AML-193 (cell line): ENCODE measurements around the gene EPN3.
A peak's percentile ranks its signal among the peaks of the same experiment; 100 is the strongest.

Experiments
- DNase-seq, 2 experiments: peaks; one replicate each; lab custom pipeline; 2025; lab: John Stamatoyannopoulos, UW

EPN3 gene

GRCh38 chr17:50532452-50533024 is at the start of gene EPN3:
Gene EPN3, plus strand, starts transcription at chr17:50532735. Its CDS starts 3,822 bp downstream, at chr17:50536557.
- DNase-seq = no peak

- no peak for DNase-seq
Measured at GRCh38 chr17:50483266-50483665, 49.3 kb upstream of the EPN3 start.

GRCh38 chr17:50484386-50485155 is 48.0 kb upstream of the EPN3 start:
- no peak for DNase-seq

- DNase-seq = no peak
Measured at GRCh38 chr17:50487213-50488096, 45.1 kb upstream of the EPN3 start.

GRCh38 chr17:50488880-50489279 is 43.7 kb upstream of the EPN3 start:
- no peak for DNase-seq

- DNase-seq = no peak
Measured at GRCh38 chr17:50491505-50491904, 41.0 kb upstream of the EPN3 start.

- DNase-seq = no peak
Measured at GRCh38 chr17:50492214-50492613, 40.3 kb upstream of the EPN3 start.

GRCh38 chr17:50493744-50494143 is 38.8 kb upstream of the EPN3 start:
- no peak for DNase-seq

GRCh38 chr17:50495217-50495823 is 37.2 kb upstream of the EPN3 start:
- no peak for DNase-seq

GRCh38 chr17:50495918-50496317 is 36.6 kb upstream of the EPN3 start:
- no peak for DNase-seq

GRCh38 chr17:50498021-50498874 is 34.3 kb upstream of the EPN3 start:
- no peak for DNase-seq

GRCh38 chr17:50499270-50499669 is 33.3 kb upstream of the EPN3 start:
- no peak for DNase-seq

- DNase-seq = no peak
Measured at GRCh38 chr17:50499721-50500120, 32.8 kb upstream of the EPN3 start.

GRCh38 chr17:50501054-50501453 is 31.5 kb upstream of the EPN3 start:
- DNase-seq = peak; percentile 35 to 44

- no peak for DNase-seq
Measured at GRCh38 chr17:50502301-50502990, 30.1 kb upstream of the EPN3 start.

- DNase-seq = no peak
Measured at GRCh38 chr17:50505591-50506130, 26.9 kb upstream of the EPN3 start.

GRCh38 chr17:50506298-50506697 is 26.2 kb upstream of the EPN3 start:
- DNase-seq = no peak

GRCh38 chr17:50507871-50508572 is 24.5 kb upstream of the EPN3 start, which contains the start of gene MYCBPAP:
Gene MYCBPAP, plus strand, starts transcription at chr17:50508439. Its CDS starts 236 bp downstream, at chr17:50508675.
- no peak for DNase-seq

- DNase-seq = no peak
Measured at GRCh38 chr17:50508573-50509460, 23.7 kb upstream of the EPN3 start.
